ENCODE measurements around the gene RPTOR.

RPTOR gene

GRCh38 chr17:80749611-80750010, 205.0 kb downstream of the RPTOR start:
- no peak for DNase-seq

GRCh38 chr17:80750263-80750662, 205.6 kb downstream of the RPTOR start:
- DNase-seq, result no peak

GRCh38 chr17:80751070-80751945, 206.7 kb downstream of the RPTOR start:
- no peak for DNase-seq

GRCh38 chr17:80751946-80752581, 207.4 kb downstream of the RPTOR start:
- no peak for DNase-seq

GRCh38 chr17:80753685-80754345, 209.2 kb downstream of the RPTOR start:
- no peak for DNase-seq

- no peak for DNase-seq
Measured at GRCh38 chr17:80754846-80755245, 210.2 kb downstream of the RPTOR start.

- no peak for DNase-seq
Measured at GRCh38 chr17:80755650-80756405, 211.2 kb downstream of the RPTOR start.

- peak; percentile 52 to 57 for DNase-seq
Measured at GRCh38 chr17:80758481-80759376, 214.1 kb downstream of the RPTOR start.

- DNase-seq, result no peak
Measured at GRCh38 chr17:80759377-80759673, 214.7 kb downstream of the RPTOR start.

GRCh38 chr17:80760511-80760911, 215.9 kb downstream of the RPTOR start:
- no peak for DNase-seq

GRCh38 chr17:80761110-80761871, 216.7 kb downstream of the RPTOR start:
- peak; percentile 59 for DNase-seq

GRCh38 chr17:80762076-80762475, 217.4 kb downstream of the RPTOR start:
- DNase-seq, result no peak

GRCh38 chr17:80763293-80763867, 218.7 kb downstream of the RPTOR start:
- DNase-seq, result no peak

- peak in 1 of 2 donors; percentile 34 for DNase-seq
Measured at GRCh38 chr17:80764627-80765145, 220.0 kb downstream of the RPTOR start.

- DNase-seq, result peak in 1 of 2 donors; percentile 28
Measured at GRCh38 chr17:80765241-80765961, 220.8 kb downstream of the RPTOR start.

- DNase-seq, result no peak
Measured at GRCh38 chr17:80766290-80766855, 221.7 kb downstream of the RPTOR start.

- no peak for DNase-seq
Measured at GRCh38 chr17:80768389-80768788, 223.8 kb downstream of the RPTOR start.

GRCh38 chr17:80768936-80769335, 224.3 kb downstream of the RPTOR start:
- DNase-seq, result no peak

- DNase-seq, result no peak
Measured at GRCh38 chr17:80769516-80769915, 224.9 kb downstream of the RPTOR start.

All from CD4-positive, alpha-beta T cell treated with Interleukin-1 beta for 1 hour (primary cell).